Astrocyte of the spinal cord (primary cell): Measurements from ENCODE around the gene GYG2.
"Not testable (repeated sequence)": the region's sequence is repeated elsewhere in the genome, so short reads cannot be mapped to it uniquely, and the experiment has no call there.

Experiments
- DNase-seq: peaks from one replicate; pipeline ENCODE4 v3.0.0; 2011; ENCODE audit warnings: low read depth, low spot score
- H3K4me3 ChIP-seq: 2 replicates; pipeline ENCODE4 v1.5.1; 2011; ENCODE audit warnings: low read depth, mild to moderate bottlenecking, low read length, moderate library complexity
- in situ Hi-C: cut with HindIII; loops from 2 replicates; pipeline ENCODE4 v1.10.0; 2017; ENCODE audit warnings: low sequenced_read_pairs
- TF ChIP-seq, protein P1 (sequence below): IDR thresholded peaks from 2 replicates; pipeline ENCODE4 v1.5.1; 2012; ENCODE audit warnings: low read depth, mild to moderate bottlenecking, low read length, inconsistent platforms

GYG2 gene

DNA sequence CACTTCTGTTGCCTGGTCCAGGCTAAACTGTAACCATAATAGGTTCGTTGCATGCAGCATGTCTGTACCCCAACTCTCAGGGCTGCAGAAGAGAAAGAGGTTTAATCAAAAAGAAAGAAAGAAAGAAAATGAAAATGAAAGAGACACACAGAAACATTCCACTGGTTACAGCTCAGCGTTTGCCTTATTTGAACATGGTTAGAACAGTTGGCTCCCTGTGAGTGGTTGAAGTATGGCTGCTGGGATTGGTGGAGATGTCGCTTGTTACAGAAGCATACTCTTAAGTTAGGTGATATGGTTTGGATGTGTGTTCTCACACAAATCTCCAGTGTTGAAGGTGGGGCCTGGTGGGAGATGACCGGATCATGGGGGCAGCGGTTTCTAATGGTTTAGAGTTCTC lies 64.1 kb downstream of the GYG2 start:
- in situ Hi-C loops = no loop called here
- no peak overlapping the region for H3K4me3 ChIP-seq
- DNase-seq = no peak
- TF ChIP-seq, protein P1, sequence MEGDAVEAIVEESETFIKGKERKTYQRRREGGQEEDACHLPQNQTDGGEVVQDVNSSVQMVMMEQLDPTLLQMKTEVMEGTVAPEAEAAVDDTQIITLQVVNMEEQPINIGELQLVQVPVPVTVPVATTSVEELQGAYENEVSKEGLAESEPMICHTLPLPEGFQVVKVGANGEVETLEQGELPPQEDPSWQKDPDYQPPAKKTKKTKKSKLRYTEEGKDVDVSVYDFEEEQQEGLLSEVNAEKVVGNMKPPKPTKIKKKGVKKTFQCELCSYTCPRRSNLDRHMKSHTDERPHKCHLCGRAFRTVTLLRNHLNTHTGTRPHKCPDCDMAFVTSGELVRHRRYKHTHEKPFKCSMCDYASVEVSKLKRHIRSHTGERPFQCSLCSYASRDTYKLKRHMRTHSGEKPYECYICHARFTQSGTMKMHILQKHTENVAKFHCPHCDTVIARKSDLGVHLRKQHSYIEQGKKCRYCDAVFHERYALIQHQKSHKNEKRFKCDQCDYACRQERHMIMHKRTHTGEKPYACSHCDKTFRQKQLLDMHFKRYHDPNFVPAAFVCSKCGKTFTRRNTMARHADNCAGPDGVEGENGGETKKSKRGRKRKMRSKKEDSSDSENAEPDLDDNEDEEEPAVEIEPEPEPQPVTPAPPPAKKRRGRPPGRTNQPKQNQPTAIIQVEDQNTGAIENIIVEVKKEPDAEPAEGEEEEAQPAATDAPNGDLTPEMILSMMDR = no peak

DNA sequence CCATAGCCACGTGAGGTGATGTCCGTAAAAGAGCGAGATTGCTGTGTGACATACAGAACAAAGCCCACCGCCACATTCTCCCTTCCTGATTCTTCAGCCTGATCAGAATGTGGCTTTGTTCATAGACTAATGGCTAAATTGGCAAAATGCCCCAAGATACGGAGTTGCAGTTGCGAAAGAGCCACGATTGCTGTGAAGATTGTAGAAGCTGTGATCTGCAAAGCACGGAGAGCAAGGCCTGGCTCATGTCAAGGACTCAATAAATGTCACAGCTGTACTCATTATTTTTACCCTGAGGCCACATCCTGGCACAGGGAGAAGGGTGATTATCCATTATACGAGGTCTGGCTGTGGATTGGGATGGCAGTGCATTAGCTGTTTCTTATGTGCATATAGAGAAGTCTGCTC lies 66.2 kb downstream of the GYG2 start:
- H3K4me3 ChIP-seq = no peak overlapping the region
- in situ Hi-C loops = no loop called here
- DNase-seq = no peak
- TF ChIP-seq, protein P1 = no peak

DNA sequence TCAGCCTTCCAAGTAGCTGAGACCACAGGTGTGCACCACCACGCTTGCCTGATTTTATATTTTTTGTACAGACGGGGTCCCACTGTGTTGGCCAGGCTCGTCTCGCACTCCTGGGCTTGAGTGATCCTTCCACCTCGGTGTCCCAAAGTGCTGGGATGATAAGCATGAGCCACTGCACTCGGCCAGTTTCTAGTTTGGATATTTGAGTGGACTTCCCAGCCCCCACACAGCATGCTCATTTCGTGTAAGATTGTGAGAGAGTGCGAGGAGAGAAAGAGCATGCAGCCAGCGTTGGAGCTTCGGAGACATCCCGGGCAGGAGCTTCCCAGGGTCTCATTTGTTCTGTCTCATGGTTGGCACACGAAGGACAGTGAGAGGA lies 68.6 kb downstream of the GYG2 start:
- no peak for DNase-seq

DNA sequence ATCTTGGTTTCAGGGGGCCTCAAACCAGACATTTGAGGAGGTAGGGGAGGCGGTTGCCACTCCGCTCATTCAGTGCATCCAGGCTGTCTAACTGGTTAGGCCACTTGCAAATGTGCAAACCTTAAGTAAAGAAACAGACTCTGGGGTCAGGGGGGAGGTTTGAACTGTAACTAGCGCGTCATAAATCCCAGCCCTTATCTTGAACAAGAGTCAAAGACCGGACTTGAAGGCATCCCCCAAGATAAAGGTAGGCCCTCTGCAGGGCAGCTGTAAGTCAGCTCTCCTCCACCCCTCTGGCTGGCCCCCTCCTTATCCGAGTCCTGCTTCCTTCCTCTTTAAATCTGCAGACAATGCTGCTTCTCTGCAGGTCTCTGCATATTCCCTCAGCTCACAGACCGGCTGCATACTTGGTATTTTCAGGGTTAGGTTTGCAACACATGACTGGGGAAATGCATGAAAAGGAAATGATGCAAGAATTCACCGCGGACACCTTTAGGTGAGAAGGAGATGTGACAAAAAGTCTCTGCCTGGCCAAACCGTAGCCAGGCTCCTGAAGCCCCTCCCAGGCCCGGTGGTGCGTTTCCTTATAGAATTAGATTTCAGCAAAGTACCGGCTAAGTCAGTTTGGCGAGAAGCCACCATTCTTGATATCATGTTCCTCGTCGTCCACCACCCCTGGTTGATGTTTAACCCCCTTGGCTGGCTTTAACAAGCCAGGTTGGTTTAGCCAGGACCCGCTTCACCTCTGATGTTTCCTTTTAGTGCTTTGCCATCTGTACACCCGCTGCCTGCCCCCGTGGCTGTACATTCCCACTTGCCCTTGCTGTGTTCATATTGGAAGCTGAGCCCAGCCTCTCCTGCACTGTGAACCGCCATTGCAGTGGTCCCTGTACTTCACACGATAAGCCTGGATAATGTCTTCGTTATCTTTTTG lies 69.2 kb downstream of the GYG2 start:
- DNase-seq, H3K4me3 ChIP-seq, in situ Hi-C loops: not testable (repeated sequence)

More for the DNA sequence above, 68.6 kb downstream of the GYG2 start:
- TF ChIP-seq, protein P1 = no peak
- H3K4me3 ChIP-seq = no peak overlapping the region
- in situ Hi-C loops = no loop called here

DNA sequence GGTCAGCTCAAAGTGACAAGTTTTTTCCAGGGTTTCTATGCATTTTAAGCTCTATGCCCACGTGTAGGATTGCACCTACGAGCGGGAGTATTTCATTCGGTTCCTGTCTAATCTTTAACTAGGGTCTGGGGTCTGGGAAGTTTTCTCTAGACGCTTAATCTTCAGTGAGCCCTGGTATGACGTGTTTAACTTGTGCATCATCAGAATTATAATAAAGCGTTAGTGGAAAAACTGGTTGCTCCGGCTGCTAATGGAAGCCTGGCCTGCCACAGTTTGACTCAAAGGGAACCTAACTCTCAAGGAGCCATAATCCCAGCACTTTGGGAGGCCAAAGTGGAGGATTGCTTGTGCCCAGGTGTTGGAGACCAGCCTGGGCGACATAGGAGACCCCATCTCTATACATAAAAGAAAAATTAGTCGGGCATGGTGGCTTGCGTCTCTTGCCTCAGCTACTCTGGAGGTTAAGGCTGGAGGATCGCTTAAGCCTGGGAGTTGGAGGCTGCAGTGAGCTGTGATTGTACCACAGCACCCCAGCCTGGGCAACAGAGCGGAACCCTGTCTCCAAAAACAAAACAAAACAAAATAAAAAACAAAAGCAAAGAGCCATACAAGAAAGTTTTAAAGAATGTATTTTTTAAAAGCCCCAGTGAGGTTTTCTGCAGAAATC lies 70.2 kb downstream of the GYG2 start:
- in situ Hi-C loops = no loop called here
- TF ChIP-seq, protein P1 = no peak
- H3K4me3 ChIP-seq = no peak overlapping the region
- no peak for DNase-seq

DNA sequence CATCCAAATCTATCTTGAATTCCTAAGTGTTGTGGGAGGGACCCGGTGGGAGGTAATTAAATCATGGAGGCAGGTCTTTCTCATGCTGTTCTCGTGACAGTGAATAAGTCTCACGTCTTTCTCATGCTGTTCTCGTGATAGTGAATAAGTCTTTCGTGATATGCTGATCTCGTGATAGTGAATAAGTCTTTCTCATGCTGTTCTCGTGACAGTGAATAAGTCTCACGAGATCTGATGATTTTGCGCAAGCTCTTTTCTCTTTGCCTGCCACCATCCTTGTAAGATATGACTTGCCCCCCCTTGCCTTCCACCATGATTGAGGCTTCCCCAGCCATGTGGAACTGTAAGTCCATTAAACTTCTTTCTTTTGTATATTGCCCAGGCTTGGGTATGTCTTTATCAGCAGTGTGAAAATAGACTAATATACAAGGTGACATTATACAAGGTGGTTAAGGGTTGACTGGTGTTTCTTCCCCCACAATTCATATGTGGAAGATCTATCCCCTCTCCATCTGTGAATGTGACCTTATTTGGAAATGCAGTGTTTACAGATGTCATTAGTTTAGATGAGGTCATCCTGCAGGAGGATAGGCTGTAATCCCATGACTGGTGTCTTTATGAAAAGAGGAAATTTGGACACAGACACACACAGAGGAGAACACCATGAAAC lies 72.8 kb downstream of the GYG2 start:
- no peak overlapping the region for H3K4me3 ChIP-seq
- no peak for DNase-seq
- TF ChIP-seq, protein P1 = no peak
- in situ Hi-C loops = no loop called here
